Lower leg skin (tissue), 3 donors: ENCODE measurements around the gene VWA1.

Source experiments
- CTCF ChIP-seq, 3 donors: fragments of 450-650 bp; IDR thresholded peaks; one replicate each; pipeline ENCODE4 v1.5.1; 2016; ENCODE audit warnings: antibody characterized with exemption in 3 of 3, mild to moderate bottlenecking in 3 of 3, moderate library complexity in 2 of 3
- POLR2A ChIP-seq, 2 donors: fragments of 450-650 bp; IDR thresholded peaks; one replicate each; pipeline ENCODE4 v1.6.1; 2016 to 2017; ENCODE audit warnings: antibody characterized with exemption in 2 of 2, mild to moderate bottlenecking in 1 of 2, moderate library complexity in 1 of 2

GRCh38 chr1:1398677-1399186 is 36.8 kb upstream of the VWA1 start:
- no peak for TF ChIP-seq CTCF (IDR thresholded peaks at IDR 0.05)
- TF ChIP-seq POLR2A (IDR thresholded peaks at IDR 0.05), result no peak
